Gastroesophageal sphincter (tissue), 4 donors: Measurements from ENCODE around the gene FGFR4. TPM values are rescaled to one million over a fixed set of nuclear protein-coding genes. Genes with fewer than 3 reads are reported as not detected.

ENCODE experiments used
- ATAC-seq: fragments of 150-250 bp; one replicate; pipeline ENCODE4 v1.9.1; 2016; ENCODE audit warnings: mild to moderate bottlenecking, moderate library complexity
- H3K27ac ChIP-seq, 4 donors: fragments of 200-600 bp; sonication (generic) in 3 of 4; 1 replicate in 3 of 4; 2 replicates in 1 of 4; pipeline ENCODE4 v1.5.1; 2016 to 2019
- H3K27me3 ChIP-seq: fragments of 200-600 bp; sonication (generic); one replicate; pipeline ENCODE4 v1.5.1; 2019
- H3K36me3 ChIP-seq, 2 donors: fragments of 200-600 bp; sonication (generic); one replicate each; pipeline ENCODE4 v1.5.1; 2019; ENCODE audit warnings: control low read depth in 1 of 2
- H3K4me1 ChIP-seq, 3 donors: fragments of 200-600 bp; sonication (generic); 1 replicate in 2 of 3; 2 replicates in 1 of 3; pipeline ENCODE4 v1.5.1; 2016 to 2019; ENCODE audit warnings: control low read depth in 2 of 3
- H3K4me3 ChIP-seq, 2 donors: fragments of 200-600 bp; sonication (generic); one replicate each; pipeline ENCODE4 v1.5.1; 2019; ENCODE audit warnings: mild to moderate bottlenecking in 1 of 2, moderate library complexity in 1 of 2
- H3K9me3 ChIP-seq, 3 donors: fragments of 200-600 bp; sonication (generic); one replicate each; pipeline ENCODE4 v1.5.1; 2017 to 2019; ENCODE audit warnings: control low read depth in 2 of 3
- EP300 ChIP-seq: sonication (generic); formaldehyde crosslinking; IDR thresholded peaks from one replicate; pipeline ENCODE4 v1.6.1; 2017; ENCODE audit warnings: antibody characterized with exemption, mild to moderate bottlenecking
- POLR2A ChIP-seq, 2 donors: fragments of 450-650 bp; IDR thresholded peaks; one replicate each; pipeline ENCODE4 v1.6.1; 2017; ENCODE audit warnings: antibody characterized with exemption in 2 of 2, mild to moderate bottlenecking in 2 of 2, moderate library complexity in 1 of 2
- POLR2AphosphoS5 ChIP-seq: sonication (generic); formaldehyde crosslinking; IDR thresholded peaks from one replicate; pipeline ENCODE4 v1.6.1; 2017; ENCODE audit warnings: antibody characterized with exemption
- WGBS, 2 donors: methylation state at CpG; one replicate each; pipeline ENCODE4 v1.1.5; 2018; ENCODE audit warnings: low coverage in 1 of 2; 5-methylcytosine and 5-hydroxymethylcytosine counted together
- total RNA-seq, 4 donors: library from RNA; depleted of rRNA; stranded (reverse); fragments of >200 nt; gene quantifications; one replicate each; pipeline ENCODE4 v1.1.0, GENCODE V29; 2016
- TF ChIP-seq, protein P1 (sequence below), 4 experiments: fragments of 200-600 bp in 2 of 4; fragments of 450-650 bp in 2 of 4; sonication (generic) in 1 of 4; IDR thresholded peaks; one replicate each; pipeline ENCODE4 v1.5.1; 2017 to 2019; ENCODE audit warnings: antibody characterized with exemption in 4 of 4, mild to moderate bottlenecking in 2 of 4, moderate library complexity in 2 of 4

Gene FGFR4
- total RNA-seq, 4 donors from 2014 or later, result 3.0 to 7.4 (median 6.6) TPM

DNA sequence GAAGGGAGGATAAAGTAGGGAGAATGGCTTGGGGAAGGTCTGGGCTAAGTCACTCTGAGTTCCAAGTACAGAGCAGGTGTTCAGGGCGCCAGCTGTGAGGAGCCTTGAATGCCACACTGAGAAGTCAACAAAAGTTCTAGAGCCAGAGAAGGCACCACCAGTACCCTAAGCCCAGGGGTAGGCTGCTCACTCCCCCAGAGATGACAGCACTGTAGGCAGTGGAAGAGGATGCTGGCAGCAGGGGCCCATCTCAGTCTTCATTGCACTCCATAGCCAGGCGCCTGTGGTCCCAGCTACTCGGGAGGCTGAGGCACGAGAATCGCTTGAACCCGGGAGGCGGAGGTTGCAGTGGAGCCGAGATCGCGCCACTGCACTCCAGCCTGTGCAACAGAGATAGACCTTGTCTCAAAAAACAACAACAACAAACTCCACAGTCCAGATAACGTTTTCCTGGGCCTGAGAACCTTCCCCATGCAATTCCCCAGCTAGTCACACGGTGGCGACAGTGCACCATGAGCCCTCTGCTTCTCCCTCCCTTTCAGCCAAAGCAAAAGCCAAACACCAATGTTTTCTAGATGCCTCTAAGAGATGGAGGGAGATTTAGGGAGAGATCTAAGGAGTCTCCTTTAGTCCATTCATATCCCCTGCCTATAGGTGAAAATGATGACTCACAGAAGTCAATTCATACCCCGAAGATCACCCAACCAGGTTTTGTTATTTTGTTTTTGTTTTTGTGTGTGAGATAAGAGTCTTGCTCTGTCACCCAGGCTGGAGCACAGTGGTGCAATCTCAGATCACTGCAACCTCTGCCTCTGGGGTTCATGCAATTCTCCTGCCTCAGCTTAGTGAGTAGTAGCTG, 27.1 kb downstream of the FGFR4 start:
- no peak for TF ChIP-seq POLR2AphosphoS5
- TF ChIP-seq, protein P1, sequence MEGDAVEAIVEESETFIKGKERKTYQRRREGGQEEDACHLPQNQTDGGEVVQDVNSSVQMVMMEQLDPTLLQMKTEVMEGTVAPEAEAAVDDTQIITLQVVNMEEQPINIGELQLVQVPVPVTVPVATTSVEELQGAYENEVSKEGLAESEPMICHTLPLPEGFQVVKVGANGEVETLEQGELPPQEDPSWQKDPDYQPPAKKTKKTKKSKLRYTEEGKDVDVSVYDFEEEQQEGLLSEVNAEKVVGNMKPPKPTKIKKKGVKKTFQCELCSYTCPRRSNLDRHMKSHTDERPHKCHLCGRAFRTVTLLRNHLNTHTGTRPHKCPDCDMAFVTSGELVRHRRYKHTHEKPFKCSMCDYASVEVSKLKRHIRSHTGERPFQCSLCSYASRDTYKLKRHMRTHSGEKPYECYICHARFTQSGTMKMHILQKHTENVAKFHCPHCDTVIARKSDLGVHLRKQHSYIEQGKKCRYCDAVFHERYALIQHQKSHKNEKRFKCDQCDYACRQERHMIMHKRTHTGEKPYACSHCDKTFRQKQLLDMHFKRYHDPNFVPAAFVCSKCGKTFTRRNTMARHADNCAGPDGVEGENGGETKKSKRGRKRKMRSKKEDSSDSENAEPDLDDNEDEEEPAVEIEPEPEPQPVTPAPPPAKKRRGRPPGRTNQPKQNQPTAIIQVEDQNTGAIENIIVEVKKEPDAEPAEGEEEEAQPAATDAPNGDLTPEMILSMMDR (IDR thresholded peaks at IDR 0.05), result peak in 3 of 4 experiments; percentile 92 to 97 (median 96)
- WGBS, 2 donors, result 16 to 19% methylated on average over 7 to 13 of the region's 14 CpGs
- Histone ChIP-seq H3K9me3 (no peaks in the 10 kb centered on the region), H3K4me3 (no peak overlapping the region), H3K27me3 (no peaks in the 10 kb centered on the region), H3K4me1 (peaks cover 0 to 25% (median 3%) of the 10 kb centered on the region in 3 donors), H3K36me3 (no peaks in the 10 kb centered on the region), H3K27ac (peak overlapping the region in 1 of 4 donors; percentile 3)
- ATAC-seq, result peak; percentile 49

DNA sequence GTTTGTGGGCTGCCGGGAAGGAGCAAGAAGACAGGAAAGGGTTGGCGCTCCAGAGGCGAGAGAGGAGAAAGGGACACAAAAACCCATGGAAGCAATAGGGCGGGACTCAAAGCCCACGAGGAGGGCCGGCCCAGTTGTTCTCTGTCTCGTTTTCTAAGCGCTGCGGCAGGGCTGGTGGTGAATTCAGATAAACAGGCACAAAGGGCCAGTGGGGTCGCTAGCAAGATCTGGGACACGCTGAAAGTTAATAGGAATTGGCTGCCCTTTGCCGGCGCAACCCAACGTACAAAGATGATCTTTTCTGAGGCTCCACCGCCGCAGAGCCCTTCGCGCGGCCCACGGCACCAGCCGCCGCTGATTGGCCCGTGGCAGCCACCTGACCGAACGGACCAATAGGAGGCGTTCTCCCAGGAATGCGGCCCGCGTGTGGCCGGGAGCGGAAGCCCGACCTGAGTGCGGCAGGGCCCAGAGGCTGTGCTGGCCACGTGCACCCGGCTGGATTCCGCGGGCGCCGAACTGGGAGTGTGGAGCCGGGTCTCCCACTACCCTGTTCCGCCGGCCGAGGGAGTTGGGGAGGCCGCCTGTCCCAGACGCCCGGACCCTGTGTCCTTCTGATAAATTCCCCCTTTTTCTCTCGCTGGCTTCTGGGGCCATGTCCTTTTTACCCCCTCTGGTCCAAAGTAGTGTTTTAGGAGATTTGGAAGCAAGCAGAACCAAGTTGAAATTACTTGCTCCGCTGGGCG, 30.1 kb downstream of the FGFR4 start:
- no peaks in the 10 kb centered on the region for H3K36me3 ChIP-seq
- WGBS, 2 donors, result 31 to 42% methylated on average over 7 to 13 of the region's 49 CpGs
- no peaks in the 10 kb centered on the region for H3K27me3 ChIP-seq
- H3K9me3 ChIP-seq, result no peaks in the 10 kb centered on the region
- peak; percentile 99 for ATAC-seq
- peak overlapping the region in 1 of 2 donors; percentile 44 for H3K4me3 ChIP-seq
- H3K4me1 ChIP-seq, result peaks cover 0 to 25% (median 3%) of the 10 kb centered on the region in 3 donors
- peak overlapping the region in 3 of 4 donors; percentile 73 to 78 (median 77) for H3K27ac ChIP-seq
- TF ChIP-seq, protein P1 (IDR thresholded peaks at IDR 0.05), result peak in 1 of 4 experiments; percentile 23
- peak; percentile 30 for TF ChIP-seq POLR2AphosphoS5
- no peak for TF ChIP-seq POLR2A (IDR thresholded peaks at IDR 0.05)
- TF ChIP-seq EP300, result no peak

DNA sequence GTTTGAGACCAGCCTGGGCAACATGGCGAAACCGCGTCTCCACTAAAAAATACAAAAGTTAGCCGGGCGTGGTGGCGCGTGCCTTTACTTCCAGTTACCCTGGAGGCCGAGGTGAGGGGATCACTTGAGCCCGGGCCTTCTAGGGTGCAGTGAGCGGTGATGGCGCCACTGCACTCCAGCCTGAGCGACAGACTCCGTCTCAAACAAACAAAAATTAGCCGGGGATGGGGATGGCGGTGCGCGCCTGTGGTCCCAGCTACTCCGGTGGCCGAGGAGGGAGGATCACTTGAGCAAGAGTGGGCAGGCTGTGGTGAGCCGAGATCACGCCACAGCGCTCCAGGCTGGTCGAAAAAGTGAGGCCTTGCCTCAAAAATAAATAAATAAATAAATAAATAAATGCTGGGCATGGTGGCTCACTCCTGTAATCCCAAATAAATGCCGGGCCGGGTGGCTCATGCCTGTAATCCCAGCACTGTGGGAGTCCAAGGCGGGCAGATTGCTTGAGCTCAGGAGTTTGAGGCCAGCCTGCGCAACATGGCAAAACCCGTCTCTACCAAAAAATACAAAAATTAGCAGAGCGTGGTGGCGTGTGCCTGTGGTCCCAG, 30.8 kb downstream of the FGFR4 start:
- WGBS, 2 donors, result 93 to 100% methylated on average over 3 to 9 of the region's 30 CpGs
- no peak for ATAC-seq
- Histone ChIP-seq H3K9me3 (no peaks in the 10 kb centered on the region), H3K4me1 (peaks cover 0 to 25% (median 3%) of the 10 kb centered on the region in 3 donors), H3K27ac (peak overlapping the region in 3 of 4 donors; percentile 73 to 78 (median 77)), H3K36me3 (no peaks in the 10 kb centered on the region), H3K27me3 (no peaks in the 10 kb centered on the region), H3K4me3 (no peak overlapping the region)
- TF ChIP-seq POLR2AphosphoS5 (no peak), EP300 (no peak), POLR2A (IDR thresholded peaks at IDR 0.05) (no peak)
- TF ChIP-seq, protein P1 (IDR thresholded peaks at IDR 0.05), result no peak

DNA sequence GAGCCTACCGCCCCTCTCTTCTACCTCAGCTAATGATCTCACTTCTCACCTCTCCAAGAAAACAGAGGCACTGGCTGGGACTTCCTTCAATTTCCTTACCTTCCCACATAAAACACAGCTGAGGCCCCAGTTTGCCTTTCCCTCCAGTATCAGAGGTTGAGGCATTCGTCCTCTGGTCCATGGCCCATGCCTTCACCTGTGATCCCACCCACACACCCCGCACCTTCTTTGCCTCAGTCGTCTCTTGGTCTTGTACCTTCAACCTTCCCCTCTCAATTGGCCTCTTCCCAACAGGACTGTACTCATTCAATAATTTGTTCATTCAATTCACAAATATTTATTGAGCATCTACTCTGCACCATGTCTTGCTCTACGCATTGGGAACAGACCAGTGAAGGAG, 35.9 kb downstream of the FGFR4 start:
- H3K4me3 ChIP-seq, result no peak overlapping the region
- no peak for TF ChIP-seq POLR2AphosphoS5
- TF ChIP-seq EP300, result no peak
- no peak for TF ChIP-seq POLR2A (IDR thresholded peaks at IDR 0.05)
- TF ChIP-seq, protein P1 (IDR thresholded peaks at IDR 0.05), result no peak
- H3K9me3 ChIP-seq, result no peaks in the 10 kb centered on the region
- H3K4me1 ChIP-seq, result no peaks in the 10 kb centered on the region
- no peaks in the 10 kb centered on the region for H3K27me3 ChIP-seq
- no peaks in the 10 kb centered on the region for H3K36me3 ChIP-seq
- H3K27ac ChIP-seq, result no peak overlapping the region
- ATAC-seq, result no peak
- 92 to 98% methylated on average over 5 of the region's 5 CpGs for WGBS, 2 donors
